A549 (cell line): ENCODE results near the gene SMIM45.

Source experiments
- ATAC-seq, 2 experiments: fragments of 200-7000 bp in 1 of 2; fragments of >200 bp in 1 of 2; cut with Nextera tagmentation in 1 of 2; cut with Tn5 transposase in 1 of 2; 3 replicates each; pipeline versions ENCODE4 v1.8.0 to v1.9.1; 2018 to 2020; ENCODE audit warnings: mild to moderate bottlenecking in 1 of 2, moderate library complexity in 1 of 2
- CTCF ChIA-PET: fragments of 300-600 bp; sonication (Branson Sonifier 250); formaldehyde crosslinking; extraction: SDS; loops from one replicate; lab custom pipeline; 2021; ENCODE audit warnings: antibody characterized with exemption, inconsistent platforms; lab: Yijun Ruan, JAX
- POLR2A ChIA-PET: fragments of 350-600 bp; formaldehyde crosslinking; extraction: SDS; loops from one replicate; lab custom pipeline; 2021; ENCODE audit warnings: antibody characterized with exemption, inconsistent platforms; lab: Yijun Ruan, JAX
- DNase-seq, 2 experiments: peaks; one replicate each; pipeline versions ENCODE4 v3.0.0 to v3.0.0-alpha.2; 2011 to 2016; ENCODE audit warnings: low read depth in 1 of 2, low spot score in 1 of 2
- FAIRE-seq: peaks from 2 replicates; lab custom pipeline; 2011; peaks lifted over from hg19 to GRCh38; lab: Jason Lieb, UNC
- H3K27ac ChIP-seq, 2 experiments: fragments of >200 bp; sonication (Bioruptor Twin); formaldehyde crosslinking; 3 replicates each; pipeline ENCODE4 v1.5.1; 2016 to 2017
- H3K4me1 ChIP-seq: fragments of >200 bp; sonication (Bioruptor Twin); formaldehyde crosslinking; 3 replicates; pipeline ENCODE4 v1.6.1; 2016
- H3K4me2 ChIP-seq: fragments of >200 bp; sonication (Bioruptor Twin); formaldehyde crosslinking; 3 replicates; pipeline ENCODE4 v1.6.1; 2016
- H3K4me3 ChIP-seq: fragments of >200 bp; sonication (Bioruptor Twin); formaldehyde crosslinking; 3 replicates; pipeline ENCODE4 v1.5.1; 2016
- H3K9me3 ChIP-seq: fragments of >200 bp; sonication (Bioruptor Twin); formaldehyde crosslinking; 3 replicates; pipeline ENCODE4 v1.6.1; 2016
- BCL3 ChIP-seq: fragments of >200 bp; sonication (Bioruptor Twin); formaldehyde crosslinking; IDR thresholded peaks from 3 replicates; pipeline ENCODE4 v1.6.1; 2016
- CEBPB ChIP-seq, 2 experiments: fragments of >200 bp in 1 of 2; sonication (Bioruptor Twin) in 1 of 2; formaldehyde crosslinking in 1 of 2; IDR thresholded peaks; 2 replicates each; pipeline ENCODE4 v1.6.1; 2012 to 2016
- EHMT2 ChIP-seq: fragments of 200-600 bp; sonication (generic); IDR thresholded peaks from 2 replicates; pipeline ENCODE4 v1.6.1; 2016; ENCODE audit warnings: antibody characterized with exemption, low read depth, mild to moderate bottlenecking, moderate library complexity
- ELK1 ChIP-seq: fragments of 150-350 bp; IDR thresholded peaks from 2 replicates; pipeline ENCODE4 v1.6.1; 2014; ENCODE audit warnings: low read depth, mild to moderate bottlenecking, low read length
- GATA3 ChIP-seq: IDR thresholded peaks from 2 replicates; pipeline ENCODE4 v1.6.1; 2012; ENCODE audit warnings: borderline replicate concordance
- HEYL ChIP-seq: fragments of 250-450 bp; sonication (Bioruptor Pico); IDR thresholded peaks from 2 replicates; pipeline ENCODE4 v1.8.0; 2021; ENCODE audit warnings: mild to moderate bottlenecking, moderate library complexity
- HMGXB4 ChIP-seq: fragments of 250-450 bp; sonication (Bioruptor Pico); IDR thresholded peaks from 2 replicates; pipeline ENCODE4 v1.5.0; 2021; ENCODE audit warnings: mild to moderate bottlenecking, moderate library complexity, borderline replicate concordance
- HOXA7 ChIP-seq: fragments of 250-450 bp; sonication (Bioruptor Pico); IDR thresholded peaks from 2 replicates; pipeline ENCODE4 v1.5.0; 2020; ENCODE audit warnings: mild to moderate bottlenecking, moderate library complexity
- HOXB5 ChIP-seq: fragments of 250-450 bp; sonication (Bioruptor Pico); IDR thresholded peaks from 2 replicates; pipeline ENCODE4 v1.5.0; 2020; ENCODE audit warnings: mild to moderate bottlenecking, moderate library complexity
- JUNB ChIP-seq: fragments of >200 bp; sonication (Bioruptor Twin); formaldehyde crosslinking; IDR thresholded peaks from 2 replicates; pipeline ENCODE4 v1.6.1; 2016
- KDM5A ChIP-seq: fragments of 200-600 bp; sonication (generic); IDR thresholded peaks from 2 replicates; pipeline ENCODE4 v1.6.1; 2016; ENCODE audit warnings: antibody characterized with exemption, mild to moderate bottlenecking
- MAZ ChIP-seq: fragments of 150-350 bp; IDR thresholded peaks from 2 replicates; pipeline ENCODE4 v1.6.1; 2014; ENCODE audit warnings: antibody characterized with exemption, low read depth, low read length, borderline replicate concordance
- REST ChIP-seq: fragments of 200-600 bp; sonication (generic); IDR thresholded peaks from 2 replicates; pipeline ENCODE4 v1.6.1; 2016; ENCODE audit warnings: antibody characterized with exemption, mild to moderate bottlenecking, moderate library complexity
- SREBF2 ChIP-seq: fragments of 450-650 bp; IDR thresholded peaks from 2 replicates; pipeline ENCODE4 v1.6.1; 2014; ENCODE audit warnings: mild to moderate bottlenecking, moderate library complexity
- ZC3H11A ChIP-seq: fragments of 450-650 bp; IDR thresholded peaks from 2 replicates; pipeline ENCODE4 v1.6.1; 2014; ENCODE audit warnings: antibody characterized with exemption, mild to moderate bottlenecking
- ZNF302 ChIP-seq: fragments of 250-450 bp; sonication (Bioruptor Pico); IDR thresholded peaks from 2 replicates; pipeline ENCODE4 v1.9.0; 2021; ENCODE audit warnings: inconsistent platforms, mild to moderate bottlenecking, moderate library complexity
- WGBS: methylation state at CpG from one replicate; pipeline ENCODE4 v1.1.6; 2017; ENCODE audit errors: missing lambda C conversion rate; 5-methylcytosine and 5-hydroxymethylcytosine counted together
- TF ChIP-seq, protein P1 (sequence below): fragments of >200 bp; sonication (Bioruptor Twin); formaldehyde crosslinking; IDR thresholded peaks from 2 replicates; pipeline ENCODE4 v1.6.1; 2016
- TF ChIP-seq, protein P2 (sequence below): fragments of 450-650 bp; IDR thresholded peaks from 2 replicates; pipeline ENCODE4 v1.6.1; 2014; ENCODE audit warnings: antibody characterized with exemption

SMIM45 gene

DNA sequence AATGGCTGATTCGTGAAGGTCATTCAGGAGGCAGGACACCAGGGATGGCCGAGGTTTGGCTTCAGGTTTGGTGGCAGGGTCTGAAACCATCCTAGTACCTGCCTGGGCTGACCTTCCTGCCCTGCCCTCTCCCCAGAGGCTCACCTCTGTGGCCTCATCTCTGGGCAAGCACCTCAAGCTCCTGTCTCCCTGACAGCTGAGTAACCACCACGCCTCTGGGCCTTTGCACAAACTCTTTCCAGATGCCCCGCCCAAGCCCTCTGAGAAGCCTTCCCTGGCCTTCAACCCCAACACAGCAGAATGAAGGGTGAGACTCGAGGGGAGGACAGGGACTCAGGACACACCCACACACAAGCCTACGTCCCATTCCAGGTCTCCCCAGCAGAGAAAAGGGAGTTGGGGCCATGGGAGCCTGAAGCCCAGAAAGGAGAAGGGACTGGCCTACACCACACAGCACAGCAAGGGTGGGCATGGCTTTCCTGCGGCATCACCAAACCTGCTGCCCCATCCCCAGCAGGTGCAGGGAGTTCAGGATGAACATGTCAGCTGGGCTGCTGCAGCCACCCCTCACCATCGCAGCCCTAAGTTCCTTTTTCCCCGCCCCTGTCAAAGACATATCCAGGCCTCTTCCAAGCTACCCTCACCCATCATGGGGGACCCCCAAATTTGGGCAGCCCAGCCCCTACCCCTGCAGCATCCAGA, 39.5 kb upstream of the SMIM45 start:
- H3K4me2 ChIP-seq = no peak overlapping the region
- DNase-seq (no peak), ATAC-seq (no peak), FAIRE-seq (no peak)
- H3K4me3 ChIP-seq = no peak overlapping the region
- no peaks in the 10 kb centered on the region for H3K9me3 ChIP-seq
- H3K27ac ChIP-seq = no peak overlapping the region
- H3K4me1 ChIP-seq = no peaks in the 10 kb centered on the region; the same call in 2 of the 3 replicates
- 95% methylated on average over 4 of the region's 9 CpGs for WGBS
- TF ChIP-seq CEBPB (IDR thresholded peaks at IDR 0.05) (no peak), HMGXB4 (CRISPR knock-in tag) (no peak), ZC3H11A (no peak), BCL3 (no peak), ELK1 (no peak), SREBF2 (no peak), GATA3 (no peak), ZNF302 (CRISPR knock-in tag) (no peak), HEYL (CRISPR knock-in tag) (no peak), HOXA7 (CRISPR knock-in tag) (no peak), JUNB (no peak), HOXB5 (no peak), KDM5A (no peak), REST (no peak), MAZ (no peak), EHMT2 (no peak)
- TF ChIP-seq, protein P1, sequence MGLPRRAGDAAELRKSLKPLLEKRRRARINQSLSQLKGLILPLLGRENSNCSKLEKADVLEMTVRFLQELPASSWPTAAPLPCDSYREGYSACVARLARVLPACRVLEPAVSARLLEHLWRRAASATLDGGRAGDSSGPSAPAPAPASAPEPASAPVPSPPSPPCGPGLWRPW = no peak
- TF ChIP-seq, protein P2, sequence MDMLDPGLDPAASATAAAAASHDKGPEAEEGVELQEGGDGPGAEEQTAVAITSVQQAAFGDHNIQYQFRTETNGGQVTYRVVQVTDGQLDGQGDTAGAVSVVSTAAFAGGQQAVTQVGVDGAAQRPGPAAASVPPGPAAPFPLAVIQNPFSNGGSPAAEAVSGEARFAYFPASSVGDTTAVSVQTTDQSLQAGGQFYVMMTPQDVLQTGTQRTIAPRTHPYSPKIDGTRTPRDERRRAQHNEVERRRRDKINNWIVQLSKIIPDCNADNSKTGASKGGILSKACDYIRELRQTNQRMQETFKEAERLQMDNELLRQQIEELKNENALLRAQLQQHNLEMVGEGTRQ = no peak
- ChIA-PET CTCF (interaction anchor here (1.2 kb wide), 1 partner anchor 14 kb away, joined by 7 read pairs; the partner anchor contains the start of gene TNFRSF13C), POLR2A (no interaction called here)
